Mesenteric fat pad (tissue), 1 donor: ENCODE data around the gene TSPAN3. TPM values are rescaled to one million over a fixed set of nuclear protein-coding genes. Genes with fewer than 3 reads are reported as not detected.

ENCODE experiments used
- DNase-seq: peaks from one replicate; pipeline ENCODE4 v3.0.0-alpha.2; 2020; ENCODE audit warnings: low spot score
- total RNA-seq: library from RNA; stranded (reverse); fragmentation: NEBNext Ultra II Directional; extraction: Animal tissue kit (Norgen Biotek cat#: 25700); gene quantifications from one replicate; pipeline ENCODE4 v1.2.1, GENCODE V29; 2021
- donor health status: DM: yes; HTN: yes; CAD: no.

Gene TSPAN3
- total RNA-seq, 1 donor from 2014 or later = 558 TPM

GRCh38 chr15:77024273-77025082 lies 46.4 kb downstream of the TSPAN3 start:
- DNase-seq = peak; percentile 90

GRCh38 chr15:77023576-77024272 lies 47.2 kb downstream of the TSPAN3 start:
- DNase-seq = peak; percentile 64

- peak; percentile 76 for DNase-seq
These were observed 48.0 kb downstream of the TSPAN3 start for GRCh38 chr15:77022646-77023575.

GRCh38 chr15:77021803-77022381 lies 49.0 kb downstream of the TSPAN3 start:
- no peak for DNase-seq

GRCh38 chr15:77021088-77021481 lies 49.8 kb downstream of the TSPAN3 start:
- no peak for DNase-seq

- DNase-seq = no peak
These were observed 50.4 kb downstream of the TSPAN3 start for GRCh38 chr15:77020348-77021087.

- no peak for DNase-seq
These were observed 51.2 kb downstream of the TSPAN3 start for GRCh38 chr15:77019521-77020331.

- no peak for DNase-seq
These were observed 52.0 kb downstream of the TSPAN3 start for GRCh38 chr15:77018796-77019505.

- DNase-seq = no peak
These were observed 52.9 kb downstream of the TSPAN3 start for GRCh38 chr15:77017761-77018720.

GRCh38 chr15:77017091-77017660 lies 53.7 kb downstream of the TSPAN3 start:
- no peak for DNase-seq

- no peak for DNase-seq
These were observed 54.6 kb downstream of the TSPAN3 start for GRCh38 chr15:77016321-77016695.

GRCh38 chr15:77015646-77016320 lies 55.1 kb downstream of the TSPAN3 start:
- DNase-seq = no peak

- DNase-seq = no peak
These were observed 56.5 kb downstream of the TSPAN3 start for GRCh38 chr15:77014132-77015081.

- no peak for DNase-seq
These were observed 57.2 kb downstream of the TSPAN3 start for GRCh38 chr15:77013776-77014131.

- no peak for DNase-seq
These were observed 58.0 kb downstream of the TSPAN3 start for GRCh38 chr15:77012868-77013267.
